Fibroblast of skin of right biceps (primary cell): ENCODE data around the gene CREM.
"Not testable (repeated sequence)": the region's sequence is repeated elsewhere in the genome, so short reads cannot be mapped to it uniquely, and the experiment has no call there.

Experiments used
- DNase-seq: peaks from one replicate; pipeline ENCODE4 v3.0.0-alpha.2; 2013

CREM gene

GRCh38 chr10:35126530-35127288 lies at the start of gene CREM:
TSS of gene CREM (plus strand) at chr10:35126846. CDS start at chr10:35137836, 10,990 bp downstream.
- DNase-seq: peak; percentile 97

- DNase-seq: no peak
These were observed 47.4 kb upstream of the CREM start for GRCh38 chr10:35079265-35079664.

- DNase-seq: peak; percentile 84
These were observed 46.9 kb upstream of the CREM start for GRCh38 chr10:35079763-35080162.

- DNase-seq: not testable (repeated sequence)
These were observed 46.4 kb upstream of the CREM start for GRCh38 chr10:35080261-35080660.

- no peak for DNase-seq
These were observed 43.4 kb upstream of the CREM start for GRCh38 chr10:35083242-35083641.

GRCh38 chr10:35089611-35090161 lies 37.0 kb upstream of the CREM start:
- DNase-seq: peak; percentile 17

GRCh38 chr10:35090162-35090954 lies 36.3 kb upstream of the CREM start, which contains the start of gene CUL2:
TSS of gene CUL2 (minus strand) at chr10:35090341. CDS start at chr10:35071317, 19,024 bp downstream.
- peak; percentile 97 for DNase-seq

GRCh38 chr10:35091994-35092790 lies 34.5 kb upstream of the CREM start:
- no peak for DNase-seq

- DNase-seq: no peak
These were observed 33.8 kb upstream of the CREM start for GRCh38 chr10:35092851-35093250.

GRCh38 chr10:35096312-35096711 lies 30.3 kb upstream of the CREM start:
- no peak for DNase-seq

- no peak for DNase-seq
These were observed 29.1 kb upstream of the CREM start for GRCh38 chr10:35097510-35097909.

- DNase-seq: no peak
These were observed 22.8 kb upstream of the CREM start for GRCh38 chr10:35103882-35104281.

GRCh38 chr10:35112571-35112970 lies 14.1 kb upstream of the CREM start:
- no peak for DNase-seq

- no peak for DNase-seq
These were observed 7.3 kb upstream of the CREM start for GRCh38 chr10:35119378-35119777.

GRCh38 chr10:35124540-35124939 lies 2.1 kb upstream of the CREM start:
- DNase-seq: no peak

GRCh38 chr10:35126062-35126529 lies 550 bp upstream of the CREM start:
- DNase-seq: no peak

GRCh38 chr10:35127289-35127891 lies 744 bp downstream of the CREM start:
- DNase-seq: peak; percentile 71

GRCh38 chr10:35129185-35129674 lies 2.6 kb downstream of the CREM start:
- peak; percentile 3 for DNase-seq

GRCh38 chr10:35130663-35131062 lies 4.0 kb downstream of the CREM start:
- no peak for DNase-seq

GRCh38 chr10:35132727-35133126 lies 6.1 kb downstream of the CREM start:
- no peak for DNase-seq

- DNase-seq: no peak
These were observed 6.9 kb downstream of the CREM start for GRCh38 chr10:35133586-35133985.

- DNase-seq: peak; percentile 26
These were observed 9.2 kb downstream of the CREM start for GRCh38 chr10:35135861-35136260.
